Stimulated activated CD8-positive, alpha-beta memory T cell treated with anti-CD3 and anti-CD28 coated beads, Interleukin-7, amount 100 ng/mL, for 48 hours (primary cell): ENCODE data around the gene ICE2.

ENCODE experiments used
- DNase-seq, 2 donors: peaks; one replicate each; pipeline ENCODE4 v3.0.0-alpha.2; 2020; ENCODE audit warnings: low read depth in 1 of 2; ENCODE audit errors: extremely low read depth in 1 of 2

ICE2 gene

DNA sequence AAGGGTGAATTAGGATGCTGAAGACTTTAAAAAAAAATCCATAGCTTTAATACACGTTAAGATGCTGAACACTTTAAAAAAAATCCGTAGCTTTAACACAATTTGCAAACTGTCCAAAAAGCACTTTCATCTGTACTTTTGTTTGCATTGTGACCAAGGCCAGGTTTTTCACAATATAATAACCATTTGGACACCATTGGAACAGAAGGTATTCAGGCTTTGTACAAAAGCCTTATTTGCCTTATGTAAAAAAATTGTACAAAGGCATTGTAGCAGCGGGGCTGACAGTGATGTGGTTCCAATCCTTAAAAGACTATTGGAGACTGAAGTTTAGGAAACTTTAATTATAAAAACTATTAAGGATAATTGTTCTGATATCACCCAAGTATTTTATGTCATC, 15.2 kb upstream of the ICE2 start:
- no peak for DNase-seq

DNA sequence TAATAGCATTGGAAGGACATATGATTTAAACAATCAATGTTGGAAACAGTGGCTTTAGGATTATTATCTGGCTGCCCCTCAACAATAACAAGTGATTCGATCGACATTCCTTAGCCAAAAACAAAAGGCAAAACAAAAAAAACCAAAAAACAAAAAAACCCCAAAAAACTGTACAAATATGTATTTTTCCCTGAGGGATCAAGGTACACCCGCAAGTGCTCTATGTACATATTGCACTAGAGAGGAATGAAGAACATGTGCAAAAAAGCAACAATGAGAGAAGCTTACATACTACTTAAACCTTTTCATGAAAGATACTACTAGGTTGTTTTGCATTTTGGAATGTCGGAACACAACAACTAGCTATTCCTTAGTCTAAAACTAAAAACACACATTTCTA, 14.2 kb upstream of the ICE2 start:
- DNase-seq: no peak

DNA sequence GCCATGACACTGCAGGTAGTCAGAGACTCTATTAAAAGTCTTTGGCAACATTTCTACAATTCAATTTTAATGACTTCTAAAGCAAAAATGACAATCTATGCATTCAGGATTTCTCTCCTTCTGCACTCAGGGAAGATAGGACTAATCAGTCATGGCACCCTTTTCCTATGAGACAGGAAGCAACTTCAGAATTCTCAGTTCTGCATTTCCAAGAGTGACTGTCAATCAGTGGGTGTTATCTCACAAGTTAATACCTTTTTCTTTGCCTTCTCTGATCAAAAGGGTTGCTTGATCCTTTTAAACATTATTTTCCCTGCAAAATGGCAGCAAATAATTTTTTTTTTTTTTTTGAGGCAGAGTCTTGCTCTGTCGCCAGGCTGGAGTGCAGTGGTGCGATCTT, 7.8 kb upstream of the ICE2 start:
- no peak for DNase-seq

DNA sequence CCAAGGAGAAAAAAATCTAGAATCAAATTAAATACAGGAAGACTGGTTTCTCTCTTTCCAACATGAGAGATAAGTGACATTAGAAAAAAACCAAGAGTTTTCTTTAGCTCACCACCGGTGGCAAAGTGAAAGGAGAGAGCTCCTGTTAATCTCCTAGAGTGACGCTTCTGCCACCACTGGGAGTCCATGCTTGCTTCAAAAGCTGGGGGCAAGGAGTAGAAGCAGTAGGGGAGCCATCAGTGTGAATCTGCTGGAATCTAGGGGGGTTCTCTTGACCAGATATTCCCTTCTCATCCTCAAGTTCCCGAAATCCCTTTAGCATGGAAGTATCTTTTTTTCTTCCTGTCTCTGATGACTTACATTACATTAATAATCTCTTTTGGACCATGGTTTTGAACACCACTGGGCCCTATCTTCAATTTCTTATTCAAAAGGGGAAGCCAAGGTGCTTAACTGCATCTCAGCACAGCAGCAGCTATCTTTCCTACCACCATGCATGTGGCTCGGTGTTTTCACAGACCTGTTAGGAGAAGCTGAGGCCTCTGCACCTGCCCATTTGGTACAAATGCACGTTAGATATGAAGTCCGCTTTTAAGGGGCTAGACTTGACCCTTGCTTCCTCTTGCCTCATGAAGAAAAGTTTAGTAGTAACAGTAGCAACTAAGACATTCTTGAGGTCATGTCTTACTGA, 6.6 kb upstream of the ICE2 start:
- no peak for DNase-seq

DNA sequence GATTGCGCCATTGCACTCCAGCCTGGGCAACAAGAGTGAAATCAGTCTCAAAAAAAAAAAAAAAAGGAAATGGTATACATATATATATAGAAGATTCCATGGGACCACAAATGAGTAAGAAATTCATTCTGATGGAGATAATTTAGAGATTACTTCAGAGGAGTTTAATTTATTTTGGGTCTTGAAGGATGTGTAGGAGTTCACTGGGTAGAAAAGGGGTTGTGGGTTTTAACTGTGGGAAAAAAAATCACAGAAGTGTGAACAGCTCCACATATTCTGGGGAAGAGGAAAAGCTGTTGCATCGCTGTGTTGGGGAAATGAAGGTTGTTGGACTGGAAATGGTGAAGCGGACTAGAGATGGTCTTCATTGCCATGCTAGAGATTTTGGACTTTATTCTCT, 4.1 kb upstream of the ICE2 start:
- DNase-seq: no peak

DNA sequence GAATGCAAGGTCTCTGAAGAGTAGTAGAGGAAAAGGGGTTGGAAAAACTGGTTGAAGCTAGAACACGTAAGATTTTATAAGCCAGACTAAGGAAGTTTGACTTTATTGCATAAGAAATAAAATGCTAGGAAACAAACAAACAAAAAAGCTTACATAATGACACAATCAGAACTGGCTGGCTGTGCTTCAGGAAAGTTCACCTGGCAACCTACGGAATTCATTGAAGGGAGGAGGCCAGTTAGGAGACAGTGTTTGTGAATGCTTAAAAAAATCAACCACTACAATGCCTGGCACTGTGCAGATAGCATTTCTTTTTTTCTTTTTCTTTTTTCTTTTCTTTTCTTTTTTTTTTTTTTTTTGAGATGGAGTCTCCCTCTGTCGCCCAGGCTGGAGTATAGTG, 1.9 kb upstream of the ICE2 start:
- DNase-seq: no peak

DNA sequence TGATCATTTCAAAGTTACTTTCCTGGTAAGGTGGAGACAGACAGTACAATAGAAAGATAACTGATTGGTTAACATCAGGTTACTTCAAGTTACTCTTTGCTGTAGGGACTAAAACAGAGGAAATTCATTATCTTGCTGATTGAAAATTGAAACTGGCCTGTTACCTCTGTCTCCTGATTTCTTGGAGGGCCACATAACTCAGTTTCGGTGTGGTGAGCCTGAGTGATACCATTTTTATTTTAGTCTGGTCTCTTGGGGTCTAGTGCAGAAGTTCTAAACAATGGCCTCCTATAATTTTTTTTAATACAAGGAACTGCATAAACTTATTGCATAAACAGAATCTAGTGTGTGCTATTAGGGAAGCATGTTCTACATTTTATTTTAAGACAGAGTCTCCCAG, 1.2 kb upstream of the ICE2 start:
- no peak for DNase-seq

DNA sequence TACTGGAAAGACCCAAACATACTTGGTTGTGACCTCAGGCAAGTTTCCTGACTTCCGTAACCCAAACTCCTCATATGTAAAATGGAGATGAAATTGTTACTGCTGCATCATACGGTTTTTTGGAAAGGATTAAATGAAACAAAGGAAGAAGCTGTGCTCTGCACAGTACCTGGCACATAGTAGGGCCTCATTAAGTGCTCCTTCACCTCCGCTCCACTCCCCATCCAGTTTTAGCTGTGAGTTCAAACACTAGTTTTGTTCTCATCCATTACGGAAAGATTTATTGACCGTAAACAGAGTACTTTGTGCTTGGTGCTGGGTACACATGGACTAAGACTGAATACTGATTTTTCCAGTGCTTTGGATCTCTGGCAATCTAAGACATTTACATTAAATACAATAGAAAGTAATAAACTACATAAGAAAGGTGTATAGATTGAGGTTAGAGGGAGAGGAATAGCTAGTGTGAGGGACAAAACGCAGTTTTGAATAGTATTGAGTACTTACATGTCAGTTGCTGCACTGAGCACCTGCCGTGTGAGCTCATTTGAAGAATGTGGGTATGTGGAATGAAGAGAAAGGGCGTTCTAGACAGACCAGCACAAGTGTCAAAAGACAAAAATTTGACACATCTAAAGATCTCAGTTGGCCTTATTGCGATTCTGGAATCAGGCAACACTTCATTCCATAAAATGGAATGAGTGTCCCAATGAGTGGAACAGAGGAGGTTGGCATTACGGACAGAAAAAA, 594 bp upstream of the ICE2 start:
- DNase-seq: no peak

DNA sequence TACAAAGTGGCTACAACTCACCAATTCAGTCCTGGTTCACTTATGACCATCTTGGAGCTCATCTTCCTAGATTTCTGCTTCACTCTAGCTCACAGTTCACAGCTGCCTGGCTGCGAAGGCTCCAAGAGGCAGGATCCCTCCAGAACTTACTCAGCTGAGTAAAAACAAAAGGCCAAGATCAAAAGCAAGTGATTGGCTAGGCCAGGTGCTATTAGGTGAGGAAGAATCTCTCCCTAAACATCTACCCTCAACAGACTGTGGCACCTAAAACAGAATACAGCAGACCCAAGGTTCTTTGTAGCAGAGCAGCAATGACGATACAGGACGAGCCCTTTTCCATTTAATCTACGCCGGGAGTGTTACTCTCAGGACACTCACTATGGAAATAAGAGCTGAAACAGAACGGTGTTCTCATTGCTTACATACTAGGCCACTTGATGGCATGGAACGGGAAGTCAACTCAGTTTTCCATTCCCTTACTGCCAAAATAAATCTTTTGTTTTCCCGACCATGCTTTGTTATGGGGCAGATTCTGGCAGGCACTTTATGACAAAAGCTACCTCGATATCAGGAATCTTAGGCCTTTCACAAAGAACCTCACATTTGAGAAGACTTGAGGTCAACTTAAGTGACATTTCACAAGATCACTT, 901 bp downstream of the ICE2 start:
- no peak for DNase-seq

DNA sequence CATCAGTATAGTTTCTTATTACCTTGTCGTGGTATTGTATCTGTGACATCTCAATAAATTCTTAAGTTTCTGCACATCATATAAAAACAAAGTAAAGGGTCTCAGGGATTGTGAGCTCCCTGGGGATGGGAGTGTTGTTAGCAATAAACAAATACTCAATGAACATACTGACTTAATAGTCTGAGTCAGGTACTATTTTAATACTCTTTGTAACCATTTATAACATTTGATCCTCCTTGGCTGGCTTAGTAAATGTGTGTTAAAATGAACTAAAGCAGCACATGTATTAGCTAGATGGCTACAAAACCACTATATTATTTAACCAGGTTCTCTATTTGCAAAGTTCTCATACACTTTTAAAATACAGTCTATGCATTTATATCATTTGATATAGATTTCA, 1.8 kb downstream of the ICE2 start:
- no peak for DNase-seq

DNA sequence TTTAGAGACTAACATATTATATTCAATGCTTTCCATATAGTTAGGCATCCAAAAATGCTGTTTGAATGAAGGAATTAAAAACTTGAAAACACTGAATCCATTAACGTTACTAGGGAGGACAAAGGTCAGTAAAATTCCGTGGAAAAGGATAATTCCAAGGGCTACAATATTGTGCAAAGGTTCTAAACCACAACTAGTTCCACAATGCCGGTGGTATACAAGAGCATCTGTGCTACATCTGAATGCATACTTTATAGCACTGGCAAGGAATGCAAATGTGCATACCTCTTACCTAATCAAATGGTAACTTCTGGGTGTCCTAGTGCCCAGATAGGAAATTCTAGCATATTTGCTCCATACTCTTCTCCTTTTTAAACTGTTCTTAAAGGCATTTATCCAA, 2.2 kb downstream of the ICE2 start:
- no peak for DNase-seq

DNA sequence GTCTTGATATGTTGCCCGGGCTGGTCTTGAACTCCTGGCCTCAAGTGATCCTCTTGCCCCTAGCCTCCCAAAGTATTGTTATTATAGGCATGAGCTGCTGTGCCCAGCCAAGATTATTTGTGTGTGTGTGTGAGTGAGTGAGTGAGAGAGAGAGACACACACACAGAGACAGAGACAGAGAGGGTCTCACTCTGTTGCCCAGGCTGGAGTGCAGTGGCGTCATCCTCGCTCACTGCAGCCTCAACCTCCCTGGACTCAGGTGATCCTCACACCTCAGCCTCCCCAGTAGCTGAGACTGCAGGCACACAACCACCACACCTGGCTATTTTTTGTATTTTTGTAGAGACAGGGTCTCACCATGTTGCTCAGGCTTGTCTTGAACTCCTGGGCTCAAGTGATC, 5.8 kb downstream of the ICE2 start:
- DNase-seq: no peak

DNA sequence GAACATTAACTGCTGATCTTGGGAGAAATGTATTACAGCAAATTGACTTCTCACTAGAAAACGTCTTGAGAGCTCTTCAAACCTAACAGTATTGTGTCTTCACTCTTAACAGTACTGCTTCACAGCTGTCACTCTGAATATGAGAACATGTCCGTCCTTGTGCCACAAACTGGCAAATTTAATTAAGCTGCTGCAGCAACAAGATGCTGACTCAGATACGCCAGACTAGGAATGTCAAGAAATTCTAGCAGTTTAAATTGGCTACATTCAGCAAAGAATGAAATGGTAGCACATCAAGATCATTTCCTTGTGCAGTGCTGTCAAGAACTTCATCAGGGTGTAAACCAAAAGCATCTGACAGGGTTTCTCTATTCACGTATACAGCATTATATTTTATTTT, 7.6 kb downstream of the ICE2 start:
- DNase-seq: no peak

DNA sequence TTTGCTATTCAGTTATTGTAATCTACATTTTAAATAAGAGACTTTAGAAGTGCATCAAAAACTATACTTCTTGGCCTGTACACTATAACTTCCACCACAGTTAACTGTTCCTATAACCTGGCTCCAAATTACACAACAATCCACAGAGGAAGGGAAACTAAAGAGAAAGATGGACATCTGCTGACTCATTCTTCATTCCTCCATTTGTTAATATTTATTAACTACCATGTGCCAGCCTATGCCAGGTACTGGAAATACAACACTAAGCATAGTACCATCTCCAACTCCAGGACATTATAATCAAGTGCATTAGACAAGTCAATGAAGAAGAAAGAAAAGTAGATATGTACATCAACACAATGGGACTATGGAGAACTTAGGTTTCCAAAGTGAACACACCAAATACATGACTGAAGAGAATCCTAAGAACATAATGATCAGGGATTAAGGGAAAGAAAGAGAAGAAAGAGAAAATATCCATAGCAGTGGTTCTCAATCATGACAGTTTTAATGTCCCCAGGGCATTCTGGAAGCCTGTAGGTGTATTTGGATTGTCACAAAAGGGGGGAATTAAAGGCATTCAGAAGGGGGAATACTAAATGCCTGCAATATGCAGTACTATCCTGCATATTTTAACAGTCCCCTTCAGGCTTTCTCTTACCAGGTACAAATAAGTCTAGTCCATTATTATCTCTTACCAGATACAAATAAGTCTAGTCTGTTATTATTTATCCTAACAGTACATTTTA, 8.9 kb downstream of the ICE2 start:
- DNase-seq: no peak

DNA sequence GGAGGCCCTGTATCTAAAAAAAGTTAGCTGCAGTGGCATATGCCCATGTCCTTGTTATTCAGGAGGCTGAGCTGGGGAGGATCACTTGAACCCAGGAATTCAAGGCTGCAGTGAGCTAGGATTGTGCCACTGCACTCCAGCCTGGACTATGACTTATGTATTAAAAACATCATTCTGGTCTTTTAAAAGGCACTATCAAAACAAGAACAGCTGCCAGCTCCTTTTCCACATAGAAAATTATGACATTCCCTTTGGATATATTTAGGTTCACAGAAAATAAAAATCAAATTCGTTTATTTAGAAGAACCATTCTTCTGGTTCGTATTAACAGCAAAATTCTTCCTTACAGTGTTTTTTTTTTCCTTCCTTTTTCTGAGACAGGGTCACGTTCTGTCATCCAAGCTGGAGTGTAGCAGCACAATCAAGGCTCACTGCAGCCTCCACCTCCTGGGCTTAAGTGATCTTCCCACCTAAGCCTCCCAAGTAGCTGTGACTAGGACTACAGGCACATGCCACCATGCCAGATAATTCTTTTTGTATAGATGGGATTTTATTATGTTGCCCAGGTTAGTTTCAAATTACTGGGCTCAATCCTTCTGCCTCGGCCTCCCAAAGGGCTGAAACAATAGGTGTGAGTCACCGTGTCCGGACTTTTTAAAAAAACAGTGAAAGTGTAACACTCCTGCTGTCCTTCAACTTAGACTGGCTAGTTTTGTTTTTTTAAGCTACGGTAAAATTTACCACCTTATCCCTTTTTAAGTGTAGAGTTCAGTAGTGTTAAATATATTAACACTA, 13.9 kb downstream of the ICE2 start:
- DNase-seq: no peak

DNA sequence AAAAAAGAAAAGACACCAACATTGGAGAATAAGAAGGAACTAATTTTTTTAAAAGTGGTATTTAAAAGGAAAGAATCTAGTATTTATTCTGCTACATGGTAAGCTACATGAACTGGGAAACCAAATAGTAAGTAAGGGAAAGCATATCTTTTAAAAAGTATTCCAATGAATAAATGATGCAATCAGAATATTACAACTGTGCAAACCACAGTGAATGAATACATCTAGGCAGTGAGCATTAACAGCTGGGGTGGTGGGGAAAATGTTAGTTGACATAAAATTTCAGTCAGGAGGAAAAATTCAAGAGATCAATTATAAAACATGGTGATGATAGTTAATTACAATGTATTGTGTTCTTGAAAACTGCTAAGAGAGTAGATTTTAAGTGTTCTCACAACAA, 16.9 kb downstream of the ICE2 start:
- no peak for DNase-seq

DNA sequence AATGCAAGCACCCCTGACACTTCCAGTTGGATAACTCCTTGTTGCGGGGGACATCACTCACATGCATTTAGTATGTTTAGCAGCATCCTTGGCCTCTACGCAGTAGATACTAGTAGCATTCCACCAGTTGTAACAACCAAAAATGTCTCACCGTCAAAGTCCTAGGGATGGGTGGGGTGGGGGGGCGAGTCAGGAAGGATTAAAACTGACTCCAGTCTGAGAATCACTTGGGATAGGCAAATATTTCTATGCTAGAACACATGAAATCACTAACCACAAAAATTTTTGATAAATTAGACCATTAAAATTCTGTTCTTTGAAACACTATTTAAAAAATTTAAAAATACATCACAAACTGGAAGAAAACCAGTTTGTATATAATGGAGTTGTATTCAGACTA, 18.0 kb downstream of the ICE2 start:
- DNase-seq: no peak

DNA sequence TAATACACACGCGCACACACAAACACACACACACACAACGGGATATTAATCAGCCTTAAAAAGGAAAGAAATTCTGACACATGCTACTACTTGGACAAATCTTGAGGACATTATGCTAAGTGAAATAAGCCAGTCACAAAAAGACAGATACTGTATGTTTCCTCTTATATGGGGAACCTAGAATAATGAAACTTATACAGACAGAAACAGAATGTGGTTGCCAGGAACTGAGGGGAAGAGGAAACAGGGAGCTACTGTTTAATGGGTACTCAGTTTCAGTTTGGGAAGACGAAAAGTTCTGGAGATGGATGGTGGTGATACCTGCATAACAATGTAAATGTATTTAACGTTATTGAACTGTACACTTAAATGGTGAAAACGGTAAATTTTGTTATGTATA, 20.2 kb downstream of the ICE2 start:
- DNase-seq: no peak

DNA sequence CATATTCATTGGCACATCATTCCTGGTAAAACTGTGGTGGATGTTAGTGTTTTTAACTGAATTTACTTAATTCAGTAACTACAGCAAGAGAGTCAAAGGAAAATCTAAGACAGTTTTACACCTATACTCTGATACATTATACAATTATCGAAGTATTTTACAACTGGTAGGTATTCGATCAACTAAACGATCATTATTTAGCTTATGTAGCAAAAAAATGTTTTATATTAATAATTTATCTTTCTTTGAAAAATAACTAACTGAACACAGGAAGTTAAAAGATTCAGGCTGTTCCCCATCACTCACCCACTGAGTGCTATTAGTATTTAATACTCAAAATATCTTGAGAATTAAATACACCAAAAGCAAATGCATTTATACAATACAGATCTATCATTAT, 21.0 kb downstream of the ICE2 start:
- DNase-seq: no peak

DNA sequence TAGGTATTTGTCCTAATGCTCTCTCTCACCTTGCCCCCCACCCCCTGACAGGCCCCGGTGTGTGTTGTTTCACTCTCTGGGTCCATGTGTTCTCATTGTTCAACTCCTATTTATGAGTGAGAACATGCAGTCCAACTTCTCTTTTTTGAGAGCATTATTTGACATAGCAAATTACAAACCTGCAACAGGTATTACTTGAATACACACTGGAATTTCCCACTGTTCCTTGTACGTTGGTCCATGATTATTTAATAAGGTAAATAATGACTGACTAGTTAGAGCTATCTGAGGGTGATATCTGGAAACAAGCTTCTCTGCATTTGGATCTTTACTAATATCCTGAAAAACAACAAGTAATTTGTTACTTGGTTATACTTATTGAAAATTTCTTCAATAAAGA, 24.1 kb downstream of the ICE2 start:
- no peak for DNase-seq
